Ishikawa (cell line): ENCODE measurements around the gene UNC45A.

Experiments used
- CEBPB ChIP-seq: IDR thresholded peaks from 2 replicates; pipeline ENCODE4 v1.6.1; 2012
- CREB1 ChIP-seq: IDR thresholded peaks from 2 replicates; pipeline ENCODE4 v1.6.1; 2012; ENCODE audit warnings: low read depth
- EP300 ChIP-seq: IDR thresholded peaks from 2 replicates; pipeline ENCODE4 v1.6.1; 2012; ENCODE audit warnings: borderline replicate concordance
- MAX ChIP-seq: IDR thresholded peaks from 2 replicates; pipeline ENCODE4 v1.6.1; 2012
- NFIC ChIP-seq: IDR thresholded peaks from 2 replicates; pipeline ENCODE4 v1.6.1; 2012
- RAD21 ChIP-seq: IDR thresholded peaks from 2 replicates; pipeline ENCODE4 v1.6.1; 2012; ENCODE audit warnings: low read depth
- REST ChIP-seq: IDR thresholded peaks from 2 replicates; pipeline ENCODE4 v1.6.1; 2012; ENCODE audit warnings: low read depth, mild to moderate bottlenecking
- TAF1 ChIP-seq: IDR thresholded peaks from 2 replicates; pipeline ENCODE4 v1.6.1; 2012; ENCODE audit warnings: low read depth, mild to moderate bottlenecking
- TCF12 ChIP-seq: IDR thresholded peaks from 2 replicates; pipeline ENCODE4 v1.6.1; 2012; ENCODE audit warnings: low read depth
- TEAD4 ChIP-seq: IDR thresholded peaks from 2 replicates; pipeline ENCODE4 v1.6.1; 2012
- YY1 ChIP-seq: IDR thresholded peaks from 2 replicates; pipeline ENCODE4 v1.6.1; 2012; ENCODE audit warnings: low read depth
- ZBTB7A ChIP-seq: IDR thresholded peaks from 2 replicates; pipeline ENCODE4 v1.6.1; 2012; ENCODE audit warnings: low read depth

- TF ChIP-seq ZBTB7A (no peak), EP300 (peak; percentile 18; the same call in 1 of the 2 replicates), REST (no peak), CEBPB (no peak), NFIC (no peak), TCF12 (peak; percentile 33), RAD21 (no peak), TEAD4 (peak; percentile 21; the same call in 1 of the 2 replicates), TAF1 (peak; percentile 84), CREB1 (peak; percentile 91), YY1 (peak; percentile 25; the same call in 1 of the 2 replicates), MAX (peak; percentile 83)
Measured at GRCh38 chr15:90994417-90995311, 59.6 kb downstream of the UNC45A start, which contains the start of gene PRC1.
